Common myeloid progenitor, CD34-positive (primary cell): Measurements from ENCODE around the gene RANBP17.

Experiments used
- CTCF ChIA-PET: fragments of 350-600 bp; sonication (Branson Sonifier 250); formaldehyde crosslinking; loops from one replicate; lab custom pipeline; 2021; ENCODE audit warnings: antibody characterized with exemption; lab: Charles Lee
- POLR2A ChIA-PET: fragments of 350-600 bp; sonication (Branson Sonifier 250); formaldehyde crosslinking; loops from one replicate; lab custom pipeline; 2021; ENCODE audit warnings: antibody characterized with exemption; lab: Charles Lee
- DNase-seq, 3 donors: peaks; one replicate each; pipeline versions ENCODE4 v3.0.0 to v3.0.0-alpha.2; 2013
- H3K27ac ChIP-seq, 2 experiments: 1 replicate in 1 of 2; 2 replicates in 1 of 2; pipeline ENCODE4 v1.7.0; 2013; ENCODE audit warnings: inconsistent platforms in 2 of 2, low read length in 2 of 2, mild to moderate bottlenecking in 2 of 2, low read depth in 1 of 2, moderate library complexity in 1 of 2; ENCODE audit not compliant: severe bottlenecking in 2 of 2, insufficient read depth in 1 of 2, poor library complexity in 1 of 2
- H3K27me3 ChIP-seq, 5 experiments: replicated peaks in 2 of 5; 1 replicate in 3 of 5; 2 replicates in 2 of 5; pipeline versions ENCODE4 v1.6.1 to v1.7.0; 2013; ENCODE audit warnings: low read length in 4 of 5, mild to moderate bottlenecking in 2 of 5, moderate library complexity in 2 of 5, inconsistent platforms in 1 of 5; ENCODE audit not compliant: insufficient read depth in 5 of 5, control insufficient read depth in 4 of 5
- H3K36me3 ChIP-seq, 4 experiments: 1 replicate in 2 of 4; 2 replicates in 2 of 4; pipeline versions ENCODE4 v1.6.1 to v1.7.0; 2013; ENCODE audit warnings: low read length in 3 of 4, control low read depth in 1 of 4, mild to moderate bottlenecking in 1 of 4; ENCODE audit not compliant: control insufficient read depth in 4 of 4, insufficient read depth in 4 of 4
- H3K4me1 ChIP-seq, 4 experiments: 1 replicate in 3 of 4; 2 replicates in 1 of 4; pipeline versions ENCODE4 v1.6.1 to v1.7.1; 2013; ENCODE audit warnings: low read length in 3 of 4, mild to moderate bottlenecking in 3 of 4, control low read depth in 1 of 4, inconsistent platforms in 1 of 4, moderate library complexity in 1 of 4; ENCODE audit not compliant: control insufficient read depth in 4 of 4, insufficient read depth in 4 of 4; ENCODE audit errors: control extremely low read depth in 1 of 4
- H3K4me3 ChIP-seq, 7 experiments: 1 replicate in 4 of 7; 2 replicates in 3 of 7; pipeline versions ENCODE4 v1.5.1 to v1.7.0; 2013; ENCODE audit warnings: mild to moderate bottlenecking in 7 of 7, low read length in 6 of 7, moderate library complexity in 6 of 7, inconsistent platforms in 2 of 7, low read depth in 2 of 7, control low read depth in 1 of 7; ENCODE audit not compliant: insufficient read depth in 4 of 7, control insufficient read depth in 1 of 7; ENCODE audit errors: extremely low read depth in 1 of 7
- H3K9me3 ChIP-seq, 5 experiments: 1 replicate in 4 of 5; 2 replicates in 1 of 5; pipeline versions ENCODE4 v1.6.1 to v1.7.1; 2013; ENCODE audit warnings: low read length in 4 of 5, mild to moderate bottlenecking in 2 of 5, inconsistent platforms in 1 of 5, low read depth in 1 of 5, moderate library complexity in 1 of 5; ENCODE audit not compliant: control insufficient read depth in 4 of 5, insufficient read depth in 2 of 5; ENCODE audit errors: control extremely low read depth in 1 of 5
- WGBS: methylation state at CpG from one replicate; pipeline ENCODE4 v1.1.5; 2013; ENCODE audit not compliant: insufficient coverage; 5-methylcytosine and 5-hydroxymethylcytosine counted together

The RANBP17 gene

GRCh38 chr5:171093598-171093997 is 231.8 kb downstream of the RANBP17 start:
- H3K27me3 ChIP-seq: no peaks in the 10 kb centered on the region
- DNase-seq: no peak
- no peak overlapping the region for H3K4me3 ChIP-seq
- no peaks in the 10 kb centered on the region for H3K4me1 ChIP-seq
- no peaks in the 10 kb centered on the region for H3K36me3 ChIP-seq
- H3K27ac ChIP-seq: no peak overlapping the region
- ChIA-PET POLR2A (interaction anchor here (0.6 kb wide), 1 partner anchor 23 kb away, joined by 3 read pairs; no protein-coding TSS in a partner anchor), CTCF (interaction anchor here (0.5 to 1.4 kb wide), 4 partner anchors 22 to 273 kb away, joined by 3 to 5 read pairs (median 4); no protein-coding TSS in a partner anchor)
- H3K9me3 ChIP-seq: peaks cover 0 to 5% (median 0%) of the 10 kb centered on the region in 5 experiments

GRCh38 chr5:171094356-171094755 is 232.5 kb downstream of the RANBP17 start:
- Histone ChIP-seq H3K36me3 (no peaks in the 10 kb centered on the region), H3K27ac (no peak overlapping the region), H3K4me3 (no peak overlapping the region), H3K27me3 (no peaks in the 10 kb centered on the region), H3K9me3 (peaks cover 0 to 7% (median 0%) of the 10 kb centered on the region in 5 experiments), H3K4me1 (no peaks in the 10 kb centered on the region)
- no peak for DNase-seq
- POLR2A ChIA-PET: interaction anchor here (0.6 kb wide), 1 partner anchor 57 kb away, joined by 3 read pairs; no protein-coding TSS in a partner anchor
- CTCF ChIA-PET: no interaction called here
- no CpG with 5 or more reads among the region's 3 CpGs for WGBS

DNA sequence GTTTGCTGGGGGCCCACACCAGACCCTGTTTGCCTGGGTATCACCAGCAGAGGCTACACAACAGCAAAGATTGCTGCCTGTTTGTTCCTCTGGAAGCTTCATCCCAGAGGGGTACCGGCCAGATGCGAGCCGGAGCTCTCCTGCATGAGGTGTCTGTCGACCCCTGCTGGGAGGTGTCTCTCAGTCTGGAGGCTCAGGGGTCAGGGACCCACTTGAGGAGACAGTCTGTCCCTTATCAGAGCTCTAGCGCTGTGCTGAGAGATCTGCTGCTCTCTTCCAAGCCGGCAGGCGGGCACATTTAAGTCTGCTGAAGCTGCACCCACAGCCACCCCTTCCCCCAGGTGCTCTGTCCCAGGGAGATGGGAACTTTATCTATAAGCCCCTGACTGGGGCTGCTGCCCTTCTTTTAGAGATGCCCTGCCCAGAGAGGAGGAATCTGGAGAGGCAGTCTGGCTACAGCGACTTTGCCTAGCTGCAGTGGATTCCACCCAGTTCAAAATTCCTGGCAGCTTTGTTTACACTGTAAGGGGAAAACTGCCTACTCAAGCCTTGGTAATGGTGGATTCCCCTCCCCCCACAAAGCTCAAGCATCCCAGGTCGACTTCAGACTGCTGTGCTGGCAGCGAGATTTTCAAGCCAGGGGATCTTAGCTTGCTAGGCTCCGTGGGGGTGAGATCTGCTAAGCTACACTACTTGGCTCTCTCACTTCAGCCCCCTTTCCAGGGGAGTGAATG is 241.2 kb downstream of the RANBP17 start:
- no peak overlapping the region for H3K27ac ChIP-seq
- CTCF ChIA-PET: no interaction called here
- 96% methylated on average over 9 of the region's 11 CpGs for WGBS
- POLR2A ChIA-PET: interaction anchor here (0.6 kb wide), 1 partner anchor 10 kb away, joined by 3 read pairs; no protein-coding TSS in a partner anchor
- no peak for DNase-seq
- no peaks in the 10 kb centered on the region for H3K4me1 ChIP-seq
- peaks cover 0 to 10% (median 4%) of the 10 kb centered on the region in 5 experiments for H3K9me3 ChIP-seq
- no peak overlapping the region for H3K4me3 ChIP-seq
- no peaks in the 10 kb centered on the region for H3K27me3 ChIP-seq
- H3K36me3 ChIP-seq: no peaks in the 10 kb centered on the region

GRCh38 chr5:171107669-171108068 is 245.9 kb downstream of the RANBP17 start:
- no peak for DNase-seq
- H3K36me3 ChIP-seq: no peaks in the 10 kb centered on the region
- H3K9me3 ChIP-seq: peaks cover 0 to 10% (median 2%) of the 10 kb centered on the region in 5 experiments
- no peaks in the 10 kb centered on the region for H3K27me3 ChIP-seq
- 100% methylated on average over 1 of the region's 4 CpGs for WGBS
- ChIA-PET CTCF (no interaction called here), POLR2A (no interaction called here)
- H3K4me1 ChIP-seq: no peaks in the 10 kb centered on the region
- H3K27ac ChIP-seq: no peak overlapping the region
- no peak overlapping the region for H3K4me3 ChIP-seq

DNA sequence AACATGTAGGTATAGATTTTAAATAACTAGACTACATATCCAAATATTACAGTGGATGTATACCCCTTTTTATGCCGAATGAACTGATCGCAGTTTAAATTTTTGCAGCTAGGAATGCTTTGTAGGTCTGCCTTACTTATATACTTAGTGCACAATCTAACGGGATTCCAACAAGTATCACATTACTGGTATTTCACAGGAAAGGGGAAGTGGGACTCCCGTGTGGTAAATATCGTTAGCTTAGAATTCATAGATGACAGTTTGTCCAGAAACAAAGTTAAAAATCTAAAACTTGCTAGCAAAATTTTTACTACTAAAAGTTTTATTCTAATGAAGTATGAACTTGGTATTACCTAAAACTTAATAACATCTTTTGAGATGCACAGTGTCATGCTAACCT is 253.7 kb downstream of the RANBP17 start:
- ChIA-PET POLR2A (no interaction called here), CTCF (interaction anchor here (1.5 kb wide), 1 partner anchor 22 kb away, joined by 5 read pairs; no protein-coding TSS in a partner anchor)
- H3K27me3 ChIP-seq: no peaks in the 10 kb centered on the region
- no peaks in the 10 kb centered on the region for H3K4me1 ChIP-seq
- peaks cover 0 to 7% (median 0%) of the 10 kb centered on the region in 5 experiments for H3K9me3 ChIP-seq
- H3K36me3 ChIP-seq: no peaks in the 10 kb centered on the region
- DNase-seq: peak in 2 of 3 donors; percentile 28 to 40
- H3K27ac ChIP-seq: no peak overlapping the region
- no CpG with 5 or more reads among the region's 5 CpGs for WGBS
- H3K4me3 ChIP-seq: no peak overlapping the region

GRCh38 chr5:171116719-171117118 is 254.9 kb downstream of the RANBP17 start:
- Histone ChIP-seq H3K9me3 (peaks cover 0 to 7% (median 0%) of the 10 kb centered on the region in 5 experiments), H3K27ac (no peak overlapping the region)
- CTCF ChIA-PET: no interaction called here

GRCh38 chr5:171120986-171121622 is 259.3 kb downstream of the RANBP17 start:
- Histone ChIP-seq H3K4me1 (no peaks in the 10 kb centered on the region), H3K27me3 (no peaks in the 10 kb centered on the region), H3K36me3 (peaks cover 0 to 5% (median 0%) of the 10 kb centered on the region in 4 experiments), H3K9me3 (peaks cover 0 to 7% (median 0%) of the 10 kb centered on the region in 5 experiments), H3K27ac (no peak overlapping the region), H3K4me3 (no peak overlapping the region)
- POLR2A ChIA-PET: no interaction called here
- CTCF ChIA-PET: no interaction called here
- DNase-seq: no peak
- WGBS: 96% methylated on average over 15 of the region's 15 CpGs

More at GRCh38 chr5:171116719-171117118, 254.9 kb downstream of the RANBP17 start:
- Histone ChIP-seq H3K4me3 (no peak overlapping the region), H3K4me1 (no peaks in the 10 kb centered on the region), H3K36me3 (no peaks in the 10 kb centered on the region), H3K27me3 (no peaks in the 10 kb centered on the region)
- no peak for DNase-seq
- POLR2A ChIA-PET: no interaction called here
- WGBS: no CpG with 5 or more reads among the region's 2 CpGs
